GM13977 (cell line): Measurements from ENCODE around the gene LRRC51.
A peak's percentile ranks its signal among the peaks of the same experiment; 100 is the strongest.

ENCODE experiments used
- DNase-seq: peaks from one replicate; pipeline ENCODE4 v3.0.0; 2012; ENCODE audit warnings: low spot score
- CTCF ChIP-seq: IDR thresholded peaks from 2 replicates; pipeline ENCODE4 v1.5.1; 2012; ENCODE audit warnings: mild to moderate bottlenecking, control low read depth; ENCODE audit not compliant: insufficient read depth; ENCODE audit errors: extremely low read depth, missing control alignments
- in situ Hi-C: fragments of 300-500 bp; cut with MboI; formaldehyde crosslinking; loops from one replicate; pipeline ENCODE4 v1.12.0; 2022; ENCODE audit warnings: low sequenced_read_pairs, low pct_unique_long_range_greater_than_20kb, mixed read lengths, inconsistent platforms; ENCODE audit not compliant: unreplicated experiment

The LRRC51 gene

GRCh38 chr11:72102946-72103753, 22.5 kb downstream of the LRRC51 start, which contains the start of gene LAMTOR1:
Gene LAMTOR1, minus strand, starts transcription at chr11:72103297. Its CDS starts 73 bp downstream, at chr11:72103224.
- TF ChIP-seq CTCF = peak; percentile 5
- in situ Hi-C loops = no loop called here
- peak; percentile 95 for DNase-seq

- TF ChIP-seq CTCF = no peak
- in situ Hi-C loops = no loop called here
- no peak for DNase-seq
Observed at GRCh38 chr11:72103754-72104167, 23.1 kb downstream of the LRRC51 start.

- TF ChIP-seq CTCF = no peak
- in situ Hi-C loops = no loop called here
- no peak for DNase-seq
Observed at GRCh38 chr11:72105888-72106287, 25.2 kb downstream of the LRRC51 start, which contains the start of gene TOMT. Gene TOMT, plus strand, starts transcription at chr11:72105924. Its CDS starts 28 bp downstream, at chr11:72105952.

GRCh38 chr11:72111300-72112142, 30.9 kb downstream of the LRRC51 start:
- no peak for DNase-seq
- TF ChIP-seq CTCF = no peak

GRCh38 chr11:72112143-72112977, 31.7 kb downstream of the LRRC51 start, which contains the start of gene ANAPC15:
Gene ANAPC15, minus strand, starts transcription at chr11:72112695. Its CDS starts 1,419 bp downstream, at chr11:72111276.
- no peak for TF ChIP-seq CTCF
- in situ Hi-C loops = no loop called here
- peak; percentile 87 for DNase-seq

More at GRCh38 chr11:72111300-72112142, 30.9 kb downstream of the LRRC51 start:
- in situ Hi-C loops = no loop called here
